HG02759 (cell line): ENCODE data around the gene SLC26A3.
"Not testable (repeated sequence)": the region's sequence is repeated elsewhere in the genome, so short reads cannot be mapped to it uniquely, and the experiment has no call there.

Experiments used
- ATAC-seq: cut with Tn5 transposase; IDR thresholded peaks from one replicate; pipeline ENCODE4 v1.9.1; 2021; ENCODE audit warnings: mild to moderate bottlenecking, moderate library complexity; ENCODE audit not compliant: unreplicated experiment

Gene SLC26A3

GRCh38 chr7:107803009-107803610 is at the start of gene SLC26A3:
Gene SLC26A3 (minus strand): TSS chr7:107803223. CDS start chr7:107794509, 8,714 bp downstream.
- no peak for ATAC-seq

GRCh38 chr7:107850643-107851042 is 47.6 kb upstream of the SLC26A3 start:
- no peak for ATAC-seq

GRCh38 chr7:107850216-107850615 is 47.2 kb upstream of the SLC26A3 start:
- ATAC-seq, result no peak

GRCh38 chr7:107848211-107848610 is 45.2 kb upstream of the SLC26A3 start:
- ATAC-seq, result not testable (repeated sequence)

GRCh38 chr7:107847836-107848175 is 44.8 kb upstream of the SLC26A3 start:
- not testable (repeated sequence) for ATAC-seq

- no peak for ATAC-seq
These were observed 44.3 kb upstream of the SLC26A3 start for GRCh38 chr7:107847168-107847835.

GRCh38 chr7:107846324-107846723 is 43.3 kb upstream of the SLC26A3 start:
- ATAC-seq, result no peak

GRCh38 chr7:107843184-107843583 is 40.2 kb upstream of the SLC26A3 start:
- ATAC-seq, result no peak

- no peak for ATAC-seq
These were observed 39.2 kb upstream of the SLC26A3 start for GRCh38 chr7:107842213-107842612.

- ATAC-seq, result no peak
These were observed 36.0 kb upstream of the SLC26A3 start for GRCh38 chr7:107838816-107839565.

GRCh38 chr7:107838024-107838601 is 35.1 kb upstream of the SLC26A3 start:
- no peak for ATAC-seq

- ATAC-seq, result no peak
These were observed 34.1 kb upstream of the SLC26A3 start for GRCh38 chr7:107837145-107837512.

- no peak for ATAC-seq
These were observed 33.5 kb upstream of the SLC26A3 start for GRCh38 chr7:107836237-107837144.

- no peak for ATAC-seq
These were observed 31.4 kb upstream of the SLC26A3 start for GRCh38 chr7:107834401-107834800.

GRCh38 chr7:107833684-107834106 is 30.7 kb upstream of the SLC26A3 start:
- no peak for ATAC-seq

- ATAC-seq, result no peak
These were observed 27.4 kb upstream of the SLC26A3 start for GRCh38 chr7:107830420-107830819.

- no peak for ATAC-seq
These were observed 25.5 kb upstream of the SLC26A3 start for GRCh38 chr7:107828540-107828939.

- no peak for ATAC-seq
These were observed 24.5 kb upstream of the SLC26A3 start for GRCh38 chr7:107827501-107827900.

- no peak for ATAC-seq
These were observed 23.4 kb upstream of the SLC26A3 start for GRCh38 chr7:107826451-107826850.

GRCh38 chr7:107824858-107825257 is 21.8 kb upstream of the SLC26A3 start:
- ATAC-seq, result no peak

GRCh38 chr7:107818622-107819021 is 15.6 kb upstream of the SLC26A3 start:
- ATAC-seq, result no peak
